C4-2B (cell line): Measurements from ENCODE around the gene OR2T11.

ENCODE experiments used
- ZFX ChIP-seq: fragments of 450-650 bp; IDR thresholded peaks from 2 replicates; pipeline ENCODE4 v1.6.1; 2017
- TF ChIP-seq, protein P1 (sequence below): fragments of 450-650 bp; conservative IDR thresholded peaks from 2 replicates; pipeline ENCODE4 v1.5.1; 2017; ENCODE audit warnings: mild to moderate bottlenecking

DNA sequence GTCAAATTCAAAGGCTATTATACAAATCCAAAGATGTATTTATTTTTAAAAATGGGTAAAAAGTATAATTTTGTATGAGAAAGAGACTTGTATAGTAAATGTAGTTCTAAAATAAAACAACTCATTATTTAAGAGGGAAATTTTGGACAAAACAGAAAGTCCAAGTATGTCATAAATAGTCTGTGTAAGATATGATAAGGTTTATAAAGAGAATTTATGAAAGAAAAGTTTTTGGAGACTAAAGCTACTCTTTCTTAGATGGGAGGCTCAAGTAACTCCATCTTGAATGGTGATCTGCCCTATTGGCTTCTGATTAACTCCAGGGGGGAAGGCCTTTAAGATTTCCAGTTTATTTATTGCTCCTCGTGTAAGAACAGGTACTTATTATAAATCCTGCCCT, 35.1 kb upstream of the OR2T11 start:
- TF ChIP-seq, protein P1, sequence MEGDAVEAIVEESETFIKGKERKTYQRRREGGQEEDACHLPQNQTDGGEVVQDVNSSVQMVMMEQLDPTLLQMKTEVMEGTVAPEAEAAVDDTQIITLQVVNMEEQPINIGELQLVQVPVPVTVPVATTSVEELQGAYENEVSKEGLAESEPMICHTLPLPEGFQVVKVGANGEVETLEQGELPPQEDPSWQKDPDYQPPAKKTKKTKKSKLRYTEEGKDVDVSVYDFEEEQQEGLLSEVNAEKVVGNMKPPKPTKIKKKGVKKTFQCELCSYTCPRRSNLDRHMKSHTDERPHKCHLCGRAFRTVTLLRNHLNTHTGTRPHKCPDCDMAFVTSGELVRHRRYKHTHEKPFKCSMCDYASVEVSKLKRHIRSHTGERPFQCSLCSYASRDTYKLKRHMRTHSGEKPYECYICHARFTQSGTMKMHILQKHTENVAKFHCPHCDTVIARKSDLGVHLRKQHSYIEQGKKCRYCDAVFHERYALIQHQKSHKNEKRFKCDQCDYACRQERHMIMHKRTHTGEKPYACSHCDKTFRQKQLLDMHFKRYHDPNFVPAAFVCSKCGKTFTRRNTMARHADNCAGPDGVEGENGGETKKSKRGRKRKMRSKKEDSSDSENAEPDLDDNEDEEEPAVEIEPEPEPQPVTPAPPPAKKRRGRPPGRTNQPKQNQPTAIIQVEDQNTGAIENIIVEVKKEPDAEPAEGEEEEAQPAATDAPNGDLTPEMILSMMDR = no peak
- TF ChIP-seq ZFX = no peak
